ENCODE results near the gene SLC2A9.

- TF ChIP-seq, protein P1, sequence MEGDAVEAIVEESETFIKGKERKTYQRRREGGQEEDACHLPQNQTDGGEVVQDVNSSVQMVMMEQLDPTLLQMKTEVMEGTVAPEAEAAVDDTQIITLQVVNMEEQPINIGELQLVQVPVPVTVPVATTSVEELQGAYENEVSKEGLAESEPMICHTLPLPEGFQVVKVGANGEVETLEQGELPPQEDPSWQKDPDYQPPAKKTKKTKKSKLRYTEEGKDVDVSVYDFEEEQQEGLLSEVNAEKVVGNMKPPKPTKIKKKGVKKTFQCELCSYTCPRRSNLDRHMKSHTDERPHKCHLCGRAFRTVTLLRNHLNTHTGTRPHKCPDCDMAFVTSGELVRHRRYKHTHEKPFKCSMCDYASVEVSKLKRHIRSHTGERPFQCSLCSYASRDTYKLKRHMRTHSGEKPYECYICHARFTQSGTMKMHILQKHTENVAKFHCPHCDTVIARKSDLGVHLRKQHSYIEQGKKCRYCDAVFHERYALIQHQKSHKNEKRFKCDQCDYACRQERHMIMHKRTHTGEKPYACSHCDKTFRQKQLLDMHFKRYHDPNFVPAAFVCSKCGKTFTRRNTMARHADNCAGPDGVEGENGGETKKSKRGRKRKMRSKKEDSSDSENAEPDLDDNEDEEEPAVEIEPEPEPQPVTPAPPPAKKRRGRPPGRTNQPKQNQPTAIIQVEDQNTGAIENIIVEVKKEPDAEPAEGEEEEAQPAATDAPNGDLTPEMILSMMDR (IDR thresholded peaks at IDR 0.05): no peak
- TF ChIP-seq EP300 (IDR thresholded peaks at IDR 0.05) (no peak), POLR2A (IDR thresholded peaks at IDR 0.05) (no peak)
Observed at GRCh38 chr4:9926586-9926985, 94.7 kb downstream of the SLC2A9 start.
